Measurements from ENCODE around the gene MEGF9.

GRCh38 chr9:120555839-120556238 lies 158.4 kb downstream of the MEGF9 start:
- TF ChIP-seq CTCF (IDR thresholded peaks at IDR 0.05; ENCODE audit: low read depth, low read length) = no peak
- TF ChIP-seq EZH2phosphoT487 (IDR thresholded peaks at IDR 0.05; ENCODE audit: low read depth) = no peak
